GM19463 (cell line): ENCODE measurements around the gene GTF2F2.

Source experiments
- ATAC-seq: cut with Tn5 transposase; IDR thresholded peaks from one replicate; pipeline ENCODE4 v1.9.1; 2021; ENCODE audit warnings: mild to moderate bottlenecking, moderate library complexity; ENCODE audit not compliant: unreplicated experiment

Gene GTF2F2

GRCh38 chr13:45119991-45120864 lies at the start of gene GTF2F2:
TSS of gene GTF2F2 (plus strand) at chr13:45120510. CDS start at chr13:45120656, 146 bp downstream.
- peak; percentile 77 for ATAC-seq

- ATAC-seq: no peak
Observed at GRCh38 chr13:45073809-45074208, 46.5 kb upstream of the GTF2F2 start.

- no peak for ATAC-seq
Observed at GRCh38 chr13:45074721-45075120, 45.6 kb upstream of the GTF2F2 start.

GRCh38 chr13:45078003-45078402 lies 42.3 kb upstream of the GTF2F2 start:
- ATAC-seq: no peak

- ATAC-seq: no peak
Observed at GRCh38 chr13:45082964-45083363, 37.3 kb upstream of the GTF2F2 start.

- ATAC-seq: no peak
Observed at GRCh38 chr13:45084515-45084914, 35.8 kb upstream of the GTF2F2 start.

GRCh38 chr13:45086484-45086883 lies 33.8 kb upstream of the GTF2F2 start:
- no peak for ATAC-seq

- ATAC-seq: no peak
Observed at GRCh38 chr13:45092663-45093062, 27.6 kb upstream of the GTF2F2 start.

- no peak for ATAC-seq
Observed at GRCh38 chr13:45100573-45101262, 19.6 kb upstream of the GTF2F2 start.

- ATAC-seq: no peak
Observed at GRCh38 chr13:45101327-45102018, 18.8 kb upstream of the GTF2F2 start.

GRCh38 chr13:45102136-45102507 lies 18.2 kb upstream of the GTF2F2 start:
- ATAC-seq: no peak

- no peak for ATAC-seq
Observed at GRCh38 chr13:45103449-45103848, 16.9 kb upstream of the GTF2F2 start.

- no peak for ATAC-seq
Observed at GRCh38 chr13:45104261-45104660, 16.0 kb upstream of the GTF2F2 start.

GRCh38 chr13:45105895-45106294 lies 14.4 kb upstream of the GTF2F2 start:
- no peak for ATAC-seq

GRCh38 chr13:45107539-45107938 lies 12.8 kb upstream of the GTF2F2 start:
- no peak for ATAC-seq

- no peak for ATAC-seq
Observed at GRCh38 chr13:45108716-45109101, 11.6 kb upstream of the GTF2F2 start.

GRCh38 chr13:45109102-45109720 lies 11.1 kb upstream of the GTF2F2 start:
- ATAC-seq: peak; percentile 76

- no peak for ATAC-seq
Observed at GRCh38 chr13:45113233-45114224, 6.8 kb upstream of the GTF2F2 start.

GRCh38 chr13:45119469-45119990 lies 780 bp upstream of the GTF2F2 start:
- ATAC-seq: peak; percentile 40
